GM21381 (cell line): ENCODE results near the gene ZMYND8.
"Not testable (repeated sequence)": the region's sequence is repeated elsewhere in the genome, so short reads cannot be mapped to it uniquely, and the experiment has no call there.

Experiments
- ATAC-seq: cut with Tn5 transposase; IDR thresholded peaks from one replicate; pipeline ENCODE4 v1.9.1; 2021; ENCODE audit warnings: mild to moderate bottlenecking, moderate library complexity; ENCODE audit not compliant: unreplicated experiment

ZMYND8 gene

GRCh38 chr20:47189060-47189459 is 167.4 kb downstream of the ZMYND8 start:
- ATAC-seq: no peak

- no peak for ATAC-seq
Measured at GRCh38 chr20:47188540-47188939, 168.0 kb downstream of the ZMYND8 start.

- no peak for ATAC-seq
Measured at GRCh38 chr20:47187450-47188195, 168.9 kb downstream of the ZMYND8 start.

GRCh38 chr20:47183367-47183766 is 173.1 kb downstream of the ZMYND8 start:
- ATAC-seq: no peak

- ATAC-seq: no peak
Measured at GRCh38 chr20:47181056-47181862, 175.2 kb downstream of the ZMYND8 start.

GRCh38 chr20:47179267-47179666 is 177.2 kb downstream of the ZMYND8 start:
- ATAC-seq: no peak

GRCh38 chr20:47178851-47179250 is 177.6 kb downstream of the ZMYND8 start:
- ATAC-seq: no peak

GRCh38 chr20:47178277-47178676 is 178.2 kb downstream of the ZMYND8 start:
- ATAC-seq: no peak

GRCh38 chr20:47176217-47176616 is 180.3 kb downstream of the ZMYND8 start:
- not testable (repeated sequence) for ATAC-seq

- ATAC-seq: no peak
Measured at GRCh38 chr20:47175493-47175892, 181.0 kb downstream of the ZMYND8 start.

GRCh38 chr20:47174456-47175243 is 181.8 kb downstream of the ZMYND8 start:
- no peak for ATAC-seq

- no peak for ATAC-seq
Measured at GRCh38 chr20:47173596-47174216, 182.8 kb downstream of the ZMYND8 start.

GRCh38 chr20:47172579-47172978 is 183.9 kb downstream of the ZMYND8 start:
- ATAC-seq: no peak

GRCh38 chr20:47167846-47168245 is 188.7 kb downstream of the ZMYND8 start:
- ATAC-seq: no peak

- ATAC-seq: no peak
Measured at GRCh38 chr20:47165376-47165865, 191.1 kb downstream of the ZMYND8 start.

GRCh38 chr20:47164140-47164539 is 192.4 kb downstream of the ZMYND8 start:
- ATAC-seq: no peak

- ATAC-seq: no peak
Measured at GRCh38 chr20:47161411-47161810, 195.1 kb downstream of the ZMYND8 start.

- ATAC-seq: no peak
Measured at GRCh38 chr20:47160992-47161391, 195.5 kb downstream of the ZMYND8 start.

GRCh38 chr20:47160240-47160639 is 196.3 kb downstream of the ZMYND8 start:
- ATAC-seq: no peak
